ENCODE results near the gene IL15RA.

- no peak for TF ChIP-seq POLR2A (IDR thresholded peaks at IDR 0.05; ENCODE audit: low read length)
- no peak for TF ChIP-seq GATA1 (IDR thresholded peaks at IDR 0.05; ENCODE audit: low read depth, low read length)
Observed at GRCh38 chr10:5956146-5956936, 21.0 kb downstream of the IL15RA start.

Data from erythroblast (primary cell).